ENCODE data around the gene KCNH1. TPM values are rescaled to one million over a fixed set of nuclear protein-coding genes. Genes with fewer than 3 reads are reported as not detected.

KCNH1 gene
- total RNA-seq, 1 donor from 2014 or later: 10.1 TPM

- no peak for TF ChIP-seq CTCF (conservative IDR thresholded peaks at IDR 0.05; ENCODE audit: low read depth, low read length)
- no peak overlapping the region for H3K4me3 ChIP-seq (ENCODE audit: low read depth, low read length)
- no peak for DNase-seq (ENCODE audit: low read depth)
Measured at GRCh38 chr1:210700083-210700482, 433.9 kb downstream of the KCNH1 start.

GRCh38 chr1:210698661-210699060 is 435.3 kb downstream of the KCNH1 start:
- no peak for DNase-seq (ENCODE audit: low read depth)
- H3K4me3 ChIP-seq (ENCODE audit: low read depth, low read length): no peak overlapping the region
- no peak for TF ChIP-seq CTCF (conservative IDR thresholded peaks at IDR 0.05; ENCODE audit: low read depth, low read length)

GRCh38 chr1:210697185-210697584 is 436.8 kb downstream of the KCNH1 start:
- H3K4me3 ChIP-seq (ENCODE audit: low read depth, low read length): no peak overlapping the region
- no peak for TF ChIP-seq CTCF (conservative IDR thresholded peaks at IDR 0.05; ENCODE audit: low read depth, low read length)
- no peak for DNase-seq (ENCODE audit: low read depth)

GRCh38 chr1:210696709-210697108 is 437.2 kb downstream of the KCNH1 start:
- DNase-seq (ENCODE audit: low read depth): no peak
- TF ChIP-seq CTCF (conservative IDR thresholded peaks at IDR 0.05; ENCODE audit: low read depth, low read length): no peak
- H3K4me3 ChIP-seq (ENCODE audit: low read depth, low read length): no peak overlapping the region

GRCh38 chr1:210695026-210695425 is 438.9 kb downstream of the KCNH1 start:
- no peak for DNase-seq (ENCODE audit: low read depth)
- no peak for TF ChIP-seq CTCF (conservative IDR thresholded peaks at IDR 0.05; ENCODE audit: low read depth, low read length)
- H3K4me3 ChIP-seq (ENCODE audit: low read depth, low read length): no peak overlapping the region

- no peak overlapping the region for H3K4me3 ChIP-seq (ENCODE audit: low read depth, low read length)
- no peak for DNase-seq (ENCODE audit: low read depth)
- TF ChIP-seq CTCF (conservative IDR thresholded peaks at IDR 0.05; ENCODE audit: low read depth, low read length): no peak
Measured at GRCh38 chr1:210692796-210693195, 441.2 kb downstream of the KCNH1 start.

GRCh38 chr1:210691039-210691610 is 442.8 kb downstream of the KCNH1 start:
- H3K4me3 ChIP-seq (ENCODE audit: low read depth, low read length): no peak overlapping the region
- no peak for DNase-seq (ENCODE audit: low read depth)
- TF ChIP-seq CTCF (conservative IDR thresholded peaks at IDR 0.05; ENCODE audit: low read depth, low read length): no peak

All from epithelial cell of proximal tubule (primary cell).